BLaER1 (cell line): ENCODE measurements around the gene NR6A1.
A peak's percentile ranks its signal among the peaks of the same experiment; 100 is the strongest.

ENCODE experiments used
- H3K27ac ChIP-seq: shearing (Covaris generic); formaldehyde crosslinking; 2 replicates; pipeline ENCODE4 v1.8.1; 2022
- H3K27me3 ChIP-seq: shearing (Covaris generic); formaldehyde crosslinking; 2 replicates; pipeline ENCODE4 v1.8.1; 2022
- H3K36me3 ChIP-seq: shearing (Covaris generic); formaldehyde crosslinking; 2 replicates; pipeline ENCODE4 v1.8.1; 2022
- H3K4me1 ChIP-seq: shearing (Covaris generic); formaldehyde crosslinking; 2 replicates; pipeline ENCODE4 v1.8.1; 2022
- H3K4me2 ChIP-seq: shearing (Covaris generic); formaldehyde crosslinking; 2 replicates; pipeline ENCODE4 v1.8.1; 2022
- H3K4me3 ChIP-seq: shearing (Covaris generic); formaldehyde crosslinking; 2 replicates; pipeline ENCODE4 v1.8.1; 2022
- H3K9ac ChIP-seq: shearing (Covaris generic); formaldehyde crosslinking; 2 replicates; pipeline ENCODE4 v1.8.1; 2022
- H3K9me3 ChIP-seq: shearing (Covaris generic); formaldehyde crosslinking; 2 replicates; pipeline ENCODE4 v1.8.1; 2022
- H4K20me1 ChIP-seq: shearing (Covaris generic); formaldehyde crosslinking; 2 replicates; pipeline ENCODE4 v1.8.1; 2022
- Cebpa-rat ChIP-seq: shearing (Covaris generic); IDR thresholded peaks from 2 replicates; pipeline ENCODE4 v1.8.1; 2022

Gene NR6A1

GRCh38 chr9:124795881-124796431 lies 24.8 kb upstream of the NR6A1 start:
- Histone ChIP-seq H3K36me3 (no peaks in the 10 kb centered on the region), H3K4me2 (peak overlapping the region; percentile 91), H3K27me3 (no peaks in the 10 kb centered on the region), H3K9ac (peak overlapping the region; percentile 59; the same call in 1 of the 2 replicates), H3K4me1 (peaks cover 80% of the 10 kb centered on the region), H3K27ac (peak overlapping the region; percentile 67), H3K9me3 (no peaks in the 10 kb centered on the region), H3K4me3 (peak overlapping the region; percentile 49; the same call in 1 of the 2 replicates), H4K20me1 (no peaks in the 10 kb centered on the region)
- TF ChIP-seq Cebpa-rat: no peak

DNA sequence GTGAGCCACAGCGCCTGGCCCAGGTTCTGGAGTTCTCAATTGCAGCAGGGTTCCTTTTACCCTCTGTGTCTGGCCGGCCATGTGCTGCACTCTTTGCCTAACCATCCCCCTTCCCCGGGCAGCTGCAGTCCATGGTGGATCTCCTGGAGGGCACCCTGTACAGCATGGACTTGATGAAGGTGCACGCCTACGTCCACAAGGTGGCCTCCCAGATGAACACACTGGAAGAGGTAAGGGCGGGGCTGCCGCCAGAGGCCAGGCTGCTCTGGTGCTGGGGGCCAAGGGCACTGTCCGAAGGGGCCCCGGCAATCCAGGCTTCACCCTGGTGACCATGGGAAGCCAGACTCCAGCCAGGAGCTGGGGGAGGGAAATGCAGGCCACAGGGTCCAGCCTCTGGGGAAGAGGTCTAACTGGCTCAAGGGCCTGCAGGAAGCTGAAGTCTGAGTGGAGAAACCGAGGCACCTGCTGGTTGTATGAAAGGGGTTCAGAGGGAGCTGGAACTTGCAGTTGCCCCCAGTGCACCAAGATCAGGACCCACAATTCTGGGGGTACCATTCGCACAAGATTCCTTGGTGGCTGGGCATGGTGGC lies 23.9 kb upstream of the NR6A1 start:
- peak overlapping the region; percentile 91 for H3K4me2 ChIP-seq
- H3K4me3 ChIP-seq: no peak overlapping the region
- H3K36me3 ChIP-seq: no peaks in the 10 kb centered on the region
- H3K27me3 ChIP-seq: no peaks in the 10 kb centered on the region
- no peak for TF ChIP-seq Cebpa-rat
- peaks cover 71% of the 10 kb centered on the region for H3K4me1 ChIP-seq
- no peaks in the 10 kb centered on the region for H4K20me1 ChIP-seq
- H3K9me3 ChIP-seq: no peaks in the 10 kb centered on the region
- no peak overlapping the region for H3K27ac ChIP-seq
- H3K9ac ChIP-seq: no peak overlapping the region

GRCh38 chr9:124793015-124793541 lies 22.0 kb upstream of the NR6A1 start:
- H4K20me1 ChIP-seq: no peaks in the 10 kb centered on the region
- no peak overlapping the region for H3K4me3 ChIP-seq
- no peak overlapping the region for H3K9ac ChIP-seq
- H3K27ac ChIP-seq: no peak overlapping the region
- H3K4me2 ChIP-seq: no peak overlapping the region
- H3K4me1 ChIP-seq: peaks cover 58% of the 10 kb centered on the region
- no peaks in the 10 kb centered on the region for H3K27me3 ChIP-seq
- H3K9me3 ChIP-seq: no peaks in the 10 kb centered on the region
- no peak for TF ChIP-seq Cebpa-rat
- no peaks in the 10 kb centered on the region for H3K36me3 ChIP-seq

GRCh38 chr9:124792257-124793014 lies 21.3 kb upstream of the NR6A1 start:
- Histone ChIP-seq H4K20me1 (no peaks in the 10 kb centered on the region), H3K4me1 (peaks cover 52% of the 10 kb centered on the region), H3K27ac (no peak overlapping the region), H3K9ac (no peak overlapping the region), H3K4me3 (no peak overlapping the region), H3K4me2 (no peak overlapping the region), H3K36me3 (no peaks in the 10 kb centered on the region), H3K9me3 (no peaks in the 10 kb centered on the region), H3K27me3 (no peaks in the 10 kb centered on the region)
- TF ChIP-seq Cebpa-rat: no peak

DNA sequence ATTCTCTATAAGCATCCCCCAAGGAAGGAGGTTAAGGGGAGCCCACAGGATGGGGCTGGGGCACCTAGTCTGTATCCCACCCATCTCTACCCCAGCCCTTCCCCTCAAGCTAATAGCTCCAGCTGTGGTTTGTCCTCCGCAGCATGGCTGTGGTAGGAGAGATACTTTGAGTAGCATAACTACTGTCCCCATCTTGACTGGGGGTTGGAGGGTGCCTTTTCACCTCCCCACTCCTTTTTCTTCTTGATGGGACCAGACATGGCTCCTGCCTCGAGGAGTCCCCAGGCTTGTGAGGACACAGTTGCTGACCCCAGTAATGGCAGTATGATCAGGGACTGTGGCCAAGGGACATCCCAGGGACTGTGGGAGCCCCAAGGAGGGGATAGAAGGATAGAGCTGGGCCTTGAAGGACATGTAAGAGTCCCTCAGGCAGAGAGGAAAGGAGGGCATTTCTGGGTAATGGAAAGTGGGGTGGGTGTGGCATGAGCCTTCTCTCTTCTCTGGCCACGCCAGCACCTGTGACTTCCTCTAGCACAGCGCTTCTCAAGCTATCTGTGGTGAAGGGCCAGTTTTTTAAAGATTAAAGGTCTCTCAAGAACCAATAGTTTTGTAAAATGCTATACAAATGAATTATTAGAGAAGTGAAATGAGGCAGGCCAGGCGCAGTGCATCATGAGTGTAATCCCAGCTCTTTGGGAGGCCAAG lies 19.8 kb upstream of the NR6A1 start:
- Histone ChIP-seq H3K36me3 (no peaks in the 10 kb centered on the region), H3K9ac (no peak overlapping the region), H3K27me3 (no peaks in the 10 kb centered on the region), H4K20me1 (no peaks in the 10 kb centered on the region), H3K27ac (no peak overlapping the region), H3K4me1 (peaks cover 37% of the 10 kb centered on the region), H3K4me3 (no peak overlapping the region), H3K4me2 (0 out of 2 replicates have a peak overlapping the region, but pooled peaks have one; percentile 5), H3K9me3 (no peaks in the 10 kb centered on the region)
- TF ChIP-seq Cebpa-rat: no peak

GRCh38 chr9:124790301-124790700 lies 19.2 kb upstream of the NR6A1 start:
- Histone ChIP-seq H3K27me3 (no peaks in the 10 kb centered on the region), H3K9me3 (no peaks in the 10 kb centered on the region), H3K4me1 (peaks cover 30% of the 10 kb centered on the region), H3K27ac (no peak overlapping the region), H3K4me3 (no peak overlapping the region), H3K9ac (no peak overlapping the region), H4K20me1 (no peaks in the 10 kb centered on the region), H3K36me3 (no peaks in the 10 kb centered on the region), H3K4me2 (no peak overlapping the region)
- no peak for TF ChIP-seq Cebpa-rat

- TF ChIP-seq Cebpa-rat: no peak
- H3K4me1 ChIP-seq: peaks cover 28% of the 10 kb centered on the region
- no peaks in the 10 kb centered on the region for H3K9me3 ChIP-seq
- no peaks in the 10 kb centered on the region for H3K27me3 ChIP-seq
- H3K4me2 ChIP-seq: no peak overlapping the region
- no peak overlapping the region for H3K9ac ChIP-seq
- no peak overlapping the region for H3K27ac ChIP-seq
- no peaks in the 10 kb centered on the region for H4K20me1 ChIP-seq
- no peak overlapping the region for H3K4me3 ChIP-seq
- no peaks in the 10 kb centered on the region for H3K36me3 ChIP-seq
Measured at GRCh38 chr9:124789531-124789930, 18.4 kb upstream of the NR6A1 start.

- no peak overlapping the region for H3K27ac ChIP-seq
- no peaks in the 10 kb centered on the region for H3K36me3 ChIP-seq
- H3K27me3 ChIP-seq: no peaks in the 10 kb centered on the region
- H3K9me3 ChIP-seq: no peaks in the 10 kb centered on the region
- no peak for TF ChIP-seq Cebpa-rat
- no peak overlapping the region for H3K4me2 ChIP-seq
- no peaks in the 10 kb centered on the region for H4K20me1 ChIP-seq
- peaks cover 30% of the 10 kb centered on the region for H3K4me1 ChIP-seq
- H3K4me3 ChIP-seq: no peak overlapping the region
- H3K9ac ChIP-seq: no peak overlapping the region
Measured at GRCh38 chr9:124788542-124789217, 17.6 kb upstream of the NR6A1 start.

DNA sequence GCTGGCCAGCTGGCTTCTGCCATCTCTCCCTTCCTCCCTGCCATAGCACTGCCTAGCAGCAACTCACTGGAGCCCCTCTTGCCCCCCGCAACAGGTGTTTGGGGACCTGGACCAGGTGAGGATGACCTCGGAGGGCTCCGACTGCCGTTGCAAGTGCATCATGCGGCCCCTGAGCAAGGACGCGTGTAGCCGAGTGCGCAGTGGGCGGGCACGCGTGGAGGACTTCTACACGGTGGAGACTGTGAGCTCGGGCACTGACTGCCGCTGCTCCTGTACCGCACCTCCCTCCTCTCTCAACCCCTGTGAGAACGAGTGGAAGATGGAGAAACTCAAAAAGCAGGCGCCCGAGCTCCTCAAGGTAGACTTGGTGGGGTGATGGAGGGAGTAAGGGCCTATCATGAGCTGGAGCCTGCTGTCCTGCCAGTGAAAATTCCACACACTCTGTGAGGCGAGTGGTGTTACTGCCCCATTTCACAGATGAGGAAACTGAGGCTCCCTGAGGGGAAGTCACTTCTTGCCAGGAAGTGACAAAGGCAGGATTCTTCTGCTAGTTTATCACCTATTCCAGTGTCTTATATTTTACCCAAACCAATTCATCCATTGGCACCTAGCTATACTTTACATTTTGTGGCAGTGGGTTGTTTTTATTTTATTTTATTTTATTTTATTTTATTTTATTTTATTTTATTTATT lies 15.9 kb upstream of the NR6A1 start:
- H3K27me3 ChIP-seq: no peaks in the 10 kb centered on the region
- TF ChIP-seq Cebpa-rat: no peak
- H3K27ac ChIP-seq: no peak overlapping the region

More for the DNA sequence above, 15.9 kb upstream of the NR6A1 start:
- no peak overlapping the region for H3K4me2 ChIP-seq
- H3K9ac ChIP-seq: no peak overlapping the region
- no peaks in the 10 kb centered on the region for H3K9me3 ChIP-seq
- no peaks in the 10 kb centered on the region for H3K36me3 ChIP-seq
- H3K4me3 ChIP-seq: no peak overlapping the region
- H4K20me1 ChIP-seq: no peaks in the 10 kb centered on the region
- peaks cover 31% of the 10 kb centered on the region for H3K4me1 ChIP-seq
